ENCODE results near the gene SGMS1. TPM values are rescaled to one million over a fixed set of nuclear protein-coding genes. Genes with fewer than 3 reads are reported as not detected.
A peak's percentile ranks its signal among the peaks of the same experiment; 100 is the strongest.

Gene SGMS1
- total and polyA plus RNA-seq, 4 donors, result 15.8 to 142 (median 41.3) TPM

DNA sequence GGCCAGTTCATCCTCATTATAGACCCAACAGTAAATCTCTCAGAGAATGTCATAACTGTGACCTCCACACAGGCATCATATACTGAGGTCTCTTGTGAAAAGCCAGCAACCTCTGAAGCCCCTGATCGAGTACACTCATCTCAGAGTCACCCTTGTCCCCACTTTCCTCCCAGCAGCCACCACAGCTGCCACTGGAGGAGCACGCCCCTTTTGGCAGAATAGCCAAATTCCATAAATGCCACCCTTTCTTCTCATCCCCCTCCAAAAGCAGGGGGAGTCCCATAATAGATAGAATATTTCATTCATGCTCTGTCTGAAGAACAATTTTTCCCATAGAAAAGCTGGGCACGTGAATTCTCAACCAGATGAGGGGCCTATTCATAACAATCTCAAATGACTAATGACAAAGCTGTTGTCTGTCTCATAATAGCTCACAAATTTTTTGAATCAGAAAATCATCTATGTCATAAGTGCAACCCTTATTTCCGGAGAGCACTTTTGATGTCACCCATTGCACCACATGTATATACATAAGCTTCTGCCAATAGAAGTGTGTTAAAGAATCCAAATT, 47.4 kb downstream of the SGMS1 start:
- WGBS, 2 donors, result 79 to 88% methylated on average over 4 of the region's 4 CpGs
- peaks cover 9 to 46% (median 19%) of the 10 kb centered on the region in 5 donors for H3K4me1 ChIP-seq (ENCODE audit: control insufficient read depth in 5 of 5, insufficient read depth in 5 of 5, low read length in 5 of 5)
- no peaks in the 10 kb centered on the region for H3K27me3 ChIP-seq (ENCODE audit: control insufficient read depth in 3 of 3, insufficient read depth in 3 of 3, low read length in 2 of 3)
- no peak for ATAC-seq (ENCODE audit: insufficient read depth, low FRiP score)
- peak in 1 of 3 donors; percentile 32 for DNase-seq
- H3K9ac ChIP-seq (ENCODE audit: insufficient read depth in 1 of 2, low read length in 2 of 2), result no peak overlapping the region
- TF ChIP-seq, protein P1, sequence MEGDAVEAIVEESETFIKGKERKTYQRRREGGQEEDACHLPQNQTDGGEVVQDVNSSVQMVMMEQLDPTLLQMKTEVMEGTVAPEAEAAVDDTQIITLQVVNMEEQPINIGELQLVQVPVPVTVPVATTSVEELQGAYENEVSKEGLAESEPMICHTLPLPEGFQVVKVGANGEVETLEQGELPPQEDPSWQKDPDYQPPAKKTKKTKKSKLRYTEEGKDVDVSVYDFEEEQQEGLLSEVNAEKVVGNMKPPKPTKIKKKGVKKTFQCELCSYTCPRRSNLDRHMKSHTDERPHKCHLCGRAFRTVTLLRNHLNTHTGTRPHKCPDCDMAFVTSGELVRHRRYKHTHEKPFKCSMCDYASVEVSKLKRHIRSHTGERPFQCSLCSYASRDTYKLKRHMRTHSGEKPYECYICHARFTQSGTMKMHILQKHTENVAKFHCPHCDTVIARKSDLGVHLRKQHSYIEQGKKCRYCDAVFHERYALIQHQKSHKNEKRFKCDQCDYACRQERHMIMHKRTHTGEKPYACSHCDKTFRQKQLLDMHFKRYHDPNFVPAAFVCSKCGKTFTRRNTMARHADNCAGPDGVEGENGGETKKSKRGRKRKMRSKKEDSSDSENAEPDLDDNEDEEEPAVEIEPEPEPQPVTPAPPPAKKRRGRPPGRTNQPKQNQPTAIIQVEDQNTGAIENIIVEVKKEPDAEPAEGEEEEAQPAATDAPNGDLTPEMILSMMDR (IDR thresholded peaks at IDR 0.05; ENCODE audit: control extremely low read depth, extremely low read depth), result no peak
- H3K4me3 ChIP-seq, result no peak overlapping the region
- H3K27ac ChIP-seq (ENCODE audit: low read depth in 1 of 2, low read length in 1 of 2), result peak overlapping the region; percentile 47 to 75
- no peaks in the 10 kb centered on the region for H3K9me3 ChIP-seq (ENCODE audit: control insufficient read depth in 4 of 4, insufficient read depth in 3 of 4, low read length in 3 of 4)
- no peaks in the 10 kb centered on the region for H3K36me3 ChIP-seq (ENCODE audit: control insufficient read depth in 4 of 4, insufficient read depth in 4 of 4, low read length in 4 of 4)

DNA sequence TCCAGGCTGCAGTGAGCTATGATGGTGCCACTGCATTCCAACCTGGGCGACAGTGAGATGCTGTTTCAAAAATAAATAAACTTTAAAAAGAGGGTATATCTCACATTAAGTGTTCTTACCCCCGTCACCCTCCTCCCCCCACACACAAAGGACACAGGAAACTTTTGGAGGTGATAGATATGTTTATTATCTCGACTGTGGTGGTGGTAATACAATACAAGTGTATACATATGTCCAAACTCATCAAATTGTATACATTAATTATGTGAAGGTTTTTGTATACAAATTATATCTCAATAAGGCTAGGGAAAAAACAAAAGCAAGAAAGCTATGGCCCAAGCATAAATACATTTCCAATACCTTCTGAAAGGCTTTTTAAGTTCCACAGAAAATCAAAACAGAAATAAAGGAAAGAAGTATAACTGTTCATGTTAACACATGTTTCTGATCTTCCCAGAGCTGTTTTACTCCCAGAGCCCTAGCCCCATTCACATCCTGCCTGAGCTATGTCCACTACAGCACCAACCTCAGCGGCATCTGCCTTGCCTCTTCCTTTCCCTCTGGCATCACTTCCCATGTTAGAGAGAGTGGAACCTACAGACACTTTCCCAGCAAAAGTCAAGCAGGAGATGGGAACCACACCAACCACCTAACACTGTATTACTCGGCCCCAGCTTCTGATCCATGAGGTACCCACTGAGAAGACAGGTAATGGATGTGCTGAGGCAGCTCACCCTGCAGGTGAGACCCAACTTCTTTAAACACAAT, 48.1 kb downstream of the SGMS1 start:
- H3K27me3 ChIP-seq (ENCODE audit: control insufficient read depth in 3 of 3, insufficient read depth in 3 of 3, low read length in 2 of 3), result no peaks in the 10 kb centered on the region
- H3K9me3 ChIP-seq (ENCODE audit: control insufficient read depth in 4 of 4, insufficient read depth in 3 of 4, low read length in 3 of 4), result no peaks in the 10 kb centered on the region
- no peak overlapping the region for H3K9ac ChIP-seq (ENCODE audit: insufficient read depth in 1 of 2, low read length in 2 of 2)
- no peaks in the 10 kb centered on the region for H3K36me3 ChIP-seq (ENCODE audit: control insufficient read depth in 4 of 4, insufficient read depth in 4 of 4, low read length in 4 of 4)
- H3K27ac ChIP-seq (ENCODE audit: low read depth in 1 of 2, low read length in 1 of 2), result peak overlapping the region in 1 of 2 donors; percentile 75
- TF ChIP-seq, protein P1 (IDR thresholded peaks at IDR 0.05; ENCODE audit: control extremely low read depth, extremely low read depth), result no peak
- WGBS, 2 donors, result 80 to 88% methylated on average over 5 of the region's 5 CpGs
- peaks cover 9 to 40% (median 19%) of the 10 kb centered on the region in 5 donors for H3K4me1 ChIP-seq (ENCODE audit: control insufficient read depth in 5 of 5, insufficient read depth in 5 of 5, low read length in 5 of 5)
- no peak overlapping the region for H3K4me3 ChIP-seq
- ATAC-seq (ENCODE audit: insufficient read depth, low FRiP score), result no peak
- DNase-seq, result no peak

DNA sequence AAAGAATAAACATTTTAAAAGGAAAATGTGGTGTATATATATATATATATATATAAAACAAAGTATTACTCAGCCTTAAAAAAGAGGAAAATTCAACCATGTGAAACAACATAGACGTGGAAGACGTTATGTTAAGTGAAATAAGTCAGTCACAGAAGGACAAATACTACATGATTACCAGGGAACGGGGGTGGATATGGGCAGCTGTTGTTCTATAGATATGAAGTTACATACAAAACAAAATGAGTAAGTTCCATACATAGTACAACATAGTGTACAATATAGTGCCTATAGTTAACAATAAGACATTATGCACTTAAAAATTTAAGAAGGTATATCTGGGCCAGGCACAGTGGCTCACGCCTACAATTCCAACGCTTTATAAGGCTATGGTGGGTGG, 48.8 kb downstream of the SGMS1 start:
- DNase-seq, result no peak
- Histone ChIP-seq H3K36me3 (ENCODE audit: control insufficient read depth in 4 of 4, insufficient read depth in 4 of 4, low read length in 4 of 4) (no peaks in the 10 kb centered on the region), H3K27me3 (ENCODE audit: control insufficient read depth in 3 of 3, insufficient read depth in 3 of 3, low read length in 2 of 3) (no peaks in the 10 kb centered on the region), H3K9ac (ENCODE audit: insufficient read depth in 1 of 2, low read length in 2 of 2) (no peak overlapping the region), H3K27ac (ENCODE audit: low read depth in 1 of 2, low read length in 1 of 2) (no peak overlapping the region), H3K4me1 (ENCODE audit: control insufficient read depth in 5 of 5, insufficient read depth in 5 of 5, low read length in 5 of 5) (peaks cover 9 to 34% (median 18%) of the 10 kb centered on the region in 5 donors), H3K9me3 (ENCODE audit: control insufficient read depth in 4 of 4, insufficient read depth in 3 of 4, low read length in 3 of 4) (no peaks in the 10 kb centered on the region), H3K4me3 (no peak overlapping the region)
- WGBS, 2 donors, result 95 to 97% methylated on average over 5 of the region's 5 CpGs
- ATAC-seq (ENCODE audit: insufficient read depth, low FRiP score), result no peak
- TF ChIP-seq, protein P1 (IDR thresholded peaks at IDR 0.05; ENCODE audit: control extremely low read depth, extremely low read depth), result no peak

Measured in lung (tissue), 12 donors.